GM19372 (cell line): Measurements from ENCODE around the gene ECI1.

Experiments
- ATAC-seq: cut with Tn5 transposase; IDR thresholded peaks from one replicate; pipeline ENCODE4 v1.9.1; 2021; ENCODE audit warnings: mild to moderate bottlenecking, low read depth, moderate library complexity; ENCODE audit not compliant: unreplicated experiment

Gene ECI1

GRCh38 chr16:2199095-2199494, 52.3 kb downstream of the ECI1 start:
- no peak for ATAC-seq

- no peak for ATAC-seq
Observed at GRCh38 chr16:2198283-2198682, 53.1 kb downstream of the ECI1 start.

GRCh38 chr16:2197765-2198164, 53.6 kb downstream of the ECI1 start:
- no peak for ATAC-seq

GRCh38 chr16:2196981-2197511, 54.3 kb downstream of the ECI1 start:
- no peak for ATAC-seq

GRCh38 chr16:2196162-2196980, 55.0 kb downstream of the ECI1 start, which contains the start of gene CASKIN1:
CASKIN1 (minus strand) TSS chr16:2196605; CDS start chr16:2196432, 173 bp downstream.
- ATAC-seq, result no peak

- no peak for ATAC-seq
Observed at GRCh38 chr16:2195322-2196161, 55.8 kb downstream of the ECI1 start.

GRCh38 chr16:2194852-2195321, 56.5 kb downstream of the ECI1 start:
- no peak for ATAC-seq

GRCh38 chr16:2194166-2194834, 57.1 kb downstream of the ECI1 start:
- no peak for ATAC-seq

GRCh38 chr16:2191446-2191706, 60.0 kb downstream of the ECI1 start:
- ATAC-seq, result no peak

- no peak for ATAC-seq
Observed at GRCh38 chr16:2190659-2191445, 60.5 kb downstream of the ECI1 start.

GRCh38 chr16:2190002-2190658, 61.3 kb downstream of the ECI1 start:
- ATAC-seq, result no peak
